NOMO-1 treated with DMSO at 0.1 percent for 48 hours (cell line): ENCODE results near the gene UGT1A4.
"Not testable (repeated sequence)": the region's sequence is repeated elsewhere in the genome, so short reads cannot be mapped to it uniquely, and the experiment has no call there.

Experiments
- DNase-seq: peaks from one replicate; lab custom pipeline; 2025; ENCODE audit not compliant: unreplicated experiment; lab: John Stamatoyannopoulos, UW

UGT1A4 gene

GRCh38 chr2:233746475-233747282 is 28.1 kb downstream of the UGT1A4 start:
- no peak for DNase-seq

- DNase-seq: no peak
Measured at GRCh38 chr2:233747283-233747544, 28.7 kb downstream of the UGT1A4 start.

GRCh38 chr2:233750689-233751088 is 32.2 kb downstream of the UGT1A4 start:
- not testable (repeated sequence) for DNase-seq

GRCh38 chr2:233751212-233752009 is 32.9 kb downstream of the UGT1A4 start:
- DNase-seq: not testable (repeated sequence)

GRCh38 chr2:233754872-233755611 is 36.5 kb downstream of the UGT1A4 start:
- no peak for DNase-seq

- no peak for DNase-seq
Measured at GRCh38 chr2:233756429-233757081, 38.0 kb downstream of the UGT1A4 start.

GRCh38 chr2:233758141-233758540 is 39.6 kb downstream of the UGT1A4 start:
- no peak for DNase-seq

GRCh38 chr2:233758849-233759248 is 40.3 kb downstream of the UGT1A4 start:
- DNase-seq: no peak

- no peak for DNase-seq
Measured at GRCh38 chr2:233760043-233760442, 41.5 kb downstream of the UGT1A4 start, which contains the start of gene UGT1A1. Gene UGT1A1, plus strand, starts transcription at chr2:233760270. Its CDS starts 18 bp downstream, at chr2:233760288.

GRCh38 chr2:233761040-233761769 is 42.7 kb downstream of the UGT1A4 start:
- no peak for DNase-seq

GRCh38 chr2:233764264-233764663 is 45.7 kb downstream of the UGT1A4 start:
- DNase-seq: no peak

GRCh38 chr2:233764761-233765160 is 46.2 kb downstream of the UGT1A4 start:
- no peak for DNase-seq

GRCh38 chr2:233766416-233766815 is 47.9 kb downstream of the UGT1A4 start:
- DNase-seq: no peak

- DNase-seq: no peak
Measured at GRCh38 chr2:233768076-233768475, 49.5 kb downstream of the UGT1A4 start.

GRCh38 chr2:233769260-233769659 is 50.7 kb downstream of the UGT1A4 start:
- DNase-seq: no peak

- DNase-seq: no peak
Measured at GRCh38 chr2:233772153-233772552, 53.6 kb downstream of the UGT1A4 start.

GRCh38 chr2:233772583-233772982 is 54.0 kb downstream of the UGT1A4 start:
- no peak for DNase-seq

GRCh38 chr2:233773854-233774253 is 55.3 kb downstream of the UGT1A4 start:
- DNase-seq: no peak

- no peak for DNase-seq
Measured at GRCh38 chr2:233775414-233775813, 56.9 kb downstream of the UGT1A4 start.

- DNase-seq: no peak
Measured at GRCh38 chr2:233778030-233778429, 59.5 kb downstream of the UGT1A4 start, which contains the start of gene MROH2A. Gene MROH2A, plus strand, starts transcription at chr2:233778330. Its CDS starts 1,029 bp downstream, at chr2:233779359.
